ENCODE data around the gene PRIMPOL.

DNA sequence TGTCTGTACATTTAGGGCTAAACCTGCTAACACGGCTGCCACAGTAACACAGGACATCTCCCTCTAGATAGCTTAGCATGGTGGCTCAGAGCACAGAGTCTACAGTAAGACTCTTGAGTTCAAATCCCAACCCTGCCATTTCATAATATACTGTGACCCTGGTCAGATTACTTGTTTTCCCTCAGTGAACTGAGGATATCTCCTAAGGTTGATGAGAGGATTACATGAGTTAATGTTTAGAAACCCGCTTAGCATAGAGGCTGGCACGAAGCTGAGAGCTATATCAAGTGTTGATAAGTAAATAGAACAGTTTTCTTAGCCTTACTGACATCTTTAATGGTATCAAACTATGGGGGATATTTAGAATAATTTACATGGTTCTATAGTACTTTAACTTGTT lies 37.5 kb upstream of the PRIMPOL start:
- TF ChIP-seq CTCF (conservative IDR thresholded peaks at IDR 0.05; ENCODE audit: low read depth, low read length) (no peak), EZH2phosphoT487 (IDR thresholded peaks at IDR 0.05; ENCODE audit: borderline replicate concordance, low read length) (no peak)
